K562 (cell line): ENCODE measurements around the gene MERTK. TPM values are rescaled to one million over a fixed set of nuclear protein-coding genes. Genes with fewer than 3 reads are reported as not detected.
A peak's percentile ranks its signal among the peaks of the same experiment; 100 is the strongest.

Experiments used
- BRD4 ChIP-seq: fragments of 200-600 bp; sonication (generic); IDR thresholded peaks from 2 replicates; pipeline ENCODE4 v1.6.1; 2017; ENCODE audit warnings: inconsistent platforms
- CBX2 ChIP-seq: fragments of 200-600 bp; sonication (generic); IDR thresholded peaks from one replicate; pipeline ENCODE4 v1.6.1; 2012; ENCODE audit warnings: mild to moderate bottlenecking, low read length, inconsistent platforms; ENCODE audit not compliant: insufficient read depth, poor library complexity, severe bottlenecking
- CREM ChIP-seq: IDR thresholded peaks from 2 replicates; pipeline ENCODE4 v1.6.1; 2014; ENCODE audit warnings: antibody characterized with exemption, low read depth
- DIDO1 ChIP-seq: fragments of 450-650 bp; IDR thresholded peaks from 2 replicates; pipeline ENCODE4 v1.6.1; 2016; ENCODE audit warnings: low read depth, missing biosample characterization, missing genetic modification characterization
- DPF2 ChIP-seq: fragments of 450-650 bp; IDR thresholded peaks from 2 replicates; pipeline ENCODE4 v1.6.1; 2016
- E2F3 ChIP-seq: fragments of 250-450 bp; sonication (Bioruptor Pico); IDR thresholded peaks from 2 replicates; pipeline ENCODE4 v1.4.0; 2020; ENCODE audit warnings: mild to moderate bottlenecking
- ELF2 ChIP-seq: fragments of 250-450 bp; sonication (Bioruptor Pico); IDR thresholded peaks from 2 replicates; pipeline ENCODE4 v1.5.0; 2021; ENCODE audit warnings: mild to moderate bottlenecking
- FOXK1 ChIP-seq: sonication (generic); formaldehyde crosslinking; IDR thresholded peaks from 2 replicates; pipeline ENCODE4 v1.8.0; 2022; ENCODE audit warnings: missing genetic modification reagents, mild to moderate bottlenecking, borderline replicate concordance
- GTF2A2 ChIP-seq: IDR thresholded peaks from 2 replicates; pipeline ENCODE4 v1.6.1; 2016; ENCODE audit warnings: mild to moderate bottlenecking, missing genetic modification characterization, missing compliant biosample characterization
- HIVEP1 ChIP-seq: fragments of 250-450 bp; sonication (Bioruptor Pico); IDR thresholded peaks from 2 replicates; pipeline ENCODE4 v1.4.0; 2020; ENCODE audit warnings: mild to moderate bottlenecking
- NCOR1 ChIP-seq: fragments of 450-650 bp; IDR thresholded peaks from 2 replicates; pipeline ENCODE4 v1.6.1; 2016; ENCODE audit warnings: mild to moderate bottlenecking, moderate library complexity
- NFATC3 ChIP-seq: fragments of 450-650 bp; IDR thresholded peaks from 2 replicates; pipeline ENCODE4 v1.6.1; 2017; ENCODE audit warnings: mild to moderate bottlenecking
- RBM17 ChIP-seq: fragments of 200-400 bp; formaldehyde crosslinking; IDR thresholded peaks from 2 replicates; pipeline ENCODE4 v1.6.1; 2017; ENCODE audit warnings: low read depth, mild to moderate bottlenecking, low read length, borderline replicate concordance
- SNIP1 ChIP-seq: fragments of 450-650 bp; IDR thresholded peaks from 2 replicates; pipeline ENCODE4 v1.7.1; 2017; ENCODE audit warnings: low read depth, mild to moderate bottlenecking
- TAF1 ChIP-seq: IDR thresholded peaks from 2 replicates; pipeline ENCODE4 v1.6.1; 2011; ENCODE audit warnings: mild to moderate bottlenecking, low read length, moderate library complexity; ENCODE audit not compliant: insufficient read depth, control insufficient read depth, severe bottlenecking; ENCODE audit errors: extremely low read depth
- ZNF24 ChIP-seq: fragments of 450-650 bp; IDR thresholded peaks from 2 replicates; pipeline ENCODE4 v1.6.1; 2016
- ZNF561 ChIP-seq: fragments of 450-650 bp; formaldehyde crosslinking; conservative IDR thresholded peaks from 2 replicates; pipeline ENCODE4 v1.4.0; 2020; ENCODE audit warnings: mild to moderate bottlenecking, moderate library complexity
- polyA plus RNA-seq, 8 experiments: library from polyadenylated mRNA; depleted of rRNA in 4 of 8; stranded (reverse) in 5 of 8; unstranded in 3 of 8; fragments of >200 nt; fragmentation: Nextera tagmentation in 2 of 8; fragmentation: Illumina TruSeq in 1 of 8; extraction: Ambion mirVana in 2 of 8; extraction: Trizol in 1 of 8; gene quantifications; 2 replicates each; pipeline versions ENCODE4 v1.2.1 to v1.2.3, GENCODE V29; 2011 to 2014; ENCODE audit warnings: inconsistent platforms in 1 of 8, missing spikeins in 1 of 8
- total RNA-seq, 7 experiments: library from RNA; depleted of rRNA in 6 of 7; stranded (reverse); fragments of >200 nt in 6 of 7; fragmentation: Illumina TruSeq in 2 of 7; extraction: Trizol in 2 of 7; gene quantifications; 2 replicates each; pipeline versions ENCODE4 v1.2.1 to v1.2.3, GENCODE V29; 2011 to 2021; ENCODE audit warnings: low replicate concordance in 1 of 7
- TF ChIP-seq, protein P1 (sequence below): fragments of 450-650 bp; IDR thresholded peaks from 2 replicates; pipeline ENCODE4 v1.6.1; 2016
- TF ChIP-seq, protein P2 (sequence below): fragments of 250-450 bp; sonication (Bioruptor Pico); IDR thresholded peaks from 2 replicates; pipeline ENCODE4 v1.5.0; 2020; ENCODE audit warnings: mild to moderate bottlenecking, borderline replicate concordance
- TF ChIP-seq, protein P3 (sequence below), 2 experiments: fragments of 450-650 bp; conservative IDR thresholded peaks; 2 replicates each; pipeline ENCODE4 v1.6.1; 2017; ENCODE audit warnings: mild to moderate bottlenecking in 2 of 2, moderate library complexity in 2 of 2
- TF ChIP-seq, protein P4 (sequence below): fragments of 250-450 bp; sonication (Bioruptor Pico); IDR thresholded peaks from 2 replicates; pipeline ENCODE4 v1.4.0; 2020
- TF ChIP-seq, protein P5 (sequence below): fragments of 450-650 bp; formaldehyde crosslinking; conservative IDR thresholded peaks from 2 replicates; pipeline ENCODE4 v1.4.0; 2022; ENCODE audit warnings: mild to moderate bottlenecking, missing genetic modification characterization
- TF ChIP-seq, protein P6 (sequence below): fragments of 450-650 bp; IDR thresholded peaks from 2 replicates; pipeline ENCODE4 v1.6.1; 2016; ENCODE audit warnings: low read depth, mild to moderate bottlenecking, moderate library complexity

Gene MERTK
- total and polyA plus RNA-seq, 9 of the 15 experiments (the other 6 are each of a cell fraction or from before 2014, with no cell fraction given): 0.23 to 1.6 (median 0.74) TPM

DNA sequence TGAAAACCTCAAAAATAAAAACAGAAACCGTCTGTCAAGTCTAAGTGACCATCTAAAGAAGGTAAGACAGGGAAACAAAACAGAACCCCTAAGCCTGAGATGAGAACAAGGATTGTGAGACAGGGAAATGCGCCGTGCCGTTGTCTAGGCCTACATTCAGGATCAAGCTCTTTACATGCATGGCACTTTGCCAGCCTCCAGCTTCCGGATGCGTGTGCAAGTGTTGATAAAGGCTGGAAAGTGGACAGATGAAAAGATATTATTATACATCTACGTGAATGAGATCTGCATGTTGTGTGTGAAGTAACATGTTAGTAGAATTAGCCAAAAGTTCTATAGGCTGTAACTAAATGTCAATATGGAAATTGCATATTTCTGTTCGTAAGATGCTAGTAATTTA is 128.1 kb downstream of the MERTK start (continued):
- no peak for TF ChIP-seq CBX2
- no peak for TF ChIP-seq ELF2 (CRISPR knock-in tag)
- TF ChIP-seq NCOR1: peak; percentile 60
- no peak for TF ChIP-seq HIVEP1
- TF ChIP-seq ZNF561: no peak
- no peak for TF ChIP-seq RBM17
- TF ChIP-seq DIDO1 (tag): no peak
- no peak for TF ChIP-seq BRD4
- peak; percentile 51; the same call in 1 of the 2 replicates for TF ChIP-seq CREM
- TF ChIP-seq ZNF24: no peak
- TF ChIP-seq, protein P1, sequence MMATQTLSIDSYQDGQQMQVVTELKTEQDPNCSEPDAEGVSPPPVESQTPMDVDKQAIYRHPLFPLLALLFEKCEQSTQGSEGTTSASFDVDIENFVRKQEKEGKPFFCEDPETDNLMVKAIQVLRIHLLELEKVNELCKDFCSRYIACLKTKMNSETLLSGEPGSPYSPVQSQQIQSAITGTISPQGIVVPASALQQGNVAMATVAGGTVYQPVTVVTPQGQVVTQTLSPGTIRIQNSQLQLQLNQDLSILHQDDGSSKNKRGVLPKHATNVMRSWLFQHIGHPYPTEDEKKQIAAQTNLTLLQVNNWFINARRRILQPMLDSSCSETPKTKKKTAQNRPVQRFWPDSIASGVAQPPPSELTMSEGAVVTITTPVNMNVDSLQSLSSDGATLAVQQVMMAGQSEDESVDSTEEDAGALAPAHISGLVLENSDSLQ: no peak; the same call in 1 of the 2 replicates
- TF ChIP-seq GTF2A2: no peak
- TF ChIP-seq DPF2: peak; percentile 84
- TF ChIP-seq, protein P2, sequence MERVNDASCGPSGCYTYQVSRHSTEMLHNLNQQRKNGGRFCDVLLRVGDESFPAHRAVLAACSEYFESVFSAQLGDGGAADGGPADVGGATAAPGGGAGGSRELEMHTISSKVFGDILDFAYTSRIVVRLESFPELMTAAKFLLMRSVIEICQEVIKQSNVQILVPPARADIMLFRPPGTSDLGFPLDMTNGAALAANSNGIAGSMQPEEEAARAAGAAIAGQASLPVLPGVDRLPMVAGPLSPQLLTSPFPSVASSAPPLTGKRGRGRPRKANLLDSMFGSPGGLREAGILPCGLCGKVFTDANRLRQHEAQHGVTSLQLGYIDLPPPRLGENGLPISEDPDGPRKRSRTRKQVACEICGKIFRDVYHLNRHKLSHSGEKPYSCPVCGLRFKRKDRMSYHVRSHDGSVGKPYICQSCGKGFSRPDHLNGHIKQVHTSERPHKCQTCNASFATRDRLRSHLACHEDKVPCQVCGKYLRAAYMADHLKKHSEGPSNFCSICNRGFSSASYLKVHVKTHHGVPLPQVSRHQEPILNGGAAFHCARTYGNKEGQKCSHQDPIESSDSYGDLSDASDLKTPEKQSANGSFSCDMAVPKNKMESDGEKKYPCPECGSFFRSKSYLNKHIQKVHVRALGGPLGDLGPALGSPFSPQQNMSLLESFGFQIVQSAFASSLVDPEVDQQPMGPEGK: no peak
- TF ChIP-seq, protein P3, sequence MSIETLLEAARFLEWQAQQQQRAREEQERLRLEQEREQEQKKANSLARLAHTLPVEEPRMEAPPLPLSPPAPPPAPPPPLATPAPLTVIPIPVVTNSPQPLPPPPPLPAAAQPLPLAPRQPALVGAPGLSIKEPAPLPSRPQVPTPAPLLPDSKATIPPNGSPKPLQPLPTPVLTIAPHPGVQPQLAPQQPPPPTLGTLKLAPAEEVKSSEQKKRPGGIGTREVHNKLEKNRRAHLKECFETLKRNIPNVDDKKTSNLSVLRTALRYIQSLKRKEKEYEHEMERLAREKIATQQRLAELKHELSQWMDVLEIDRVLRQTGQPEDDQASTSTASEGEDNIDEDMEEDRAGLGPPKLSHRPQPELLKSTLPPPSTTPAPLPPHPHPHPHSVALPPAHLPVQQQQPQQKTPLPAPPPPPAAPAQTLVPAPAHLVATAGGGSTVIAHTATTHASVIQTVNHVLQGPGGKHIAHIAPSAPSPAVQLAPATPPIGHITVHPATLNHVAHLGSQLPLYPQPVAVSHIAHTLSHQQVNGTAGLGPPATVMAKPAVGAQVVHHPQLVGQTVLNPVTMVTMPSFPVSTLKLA (conservative IDR thresholded peaks at IDR 0.05): peak in 1 of 2 experiments; percentile 42; a peak in 1 of 4 replicates
- TF ChIP-seq, protein P4, sequence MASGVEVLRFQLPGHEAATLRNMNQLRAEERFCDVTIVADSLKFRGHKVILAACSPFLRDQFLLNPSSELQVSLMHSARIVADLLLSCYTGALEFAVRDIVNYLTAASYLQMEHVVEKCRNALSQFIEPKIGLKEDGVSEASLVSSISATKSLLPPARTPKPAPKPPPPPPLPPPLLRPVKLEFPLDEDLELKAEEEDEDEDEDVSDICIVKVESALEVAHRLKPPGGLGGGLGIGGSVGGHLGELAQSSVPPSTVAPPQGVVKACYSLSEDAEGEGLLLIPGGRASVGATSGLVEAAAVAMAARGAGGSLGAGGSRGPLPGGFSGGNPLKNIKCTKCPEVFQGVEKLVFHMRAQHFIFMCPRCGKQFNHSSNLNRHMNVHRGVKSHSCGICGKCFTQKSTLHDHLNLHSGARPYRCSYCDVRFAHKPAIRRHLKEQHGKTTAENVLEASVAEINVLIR (CRISPR knock-in tag): no peak
- no peak for TF ChIP-seq E2F3 (CRISPR knock-in tag)
- TF ChIP-seq FOXK1 (CRISPR knock-in tag): no peak
- no peak for TF ChIP-seq SNIP1
- TF ChIP-seq NFATC3: no peak
- TF ChIP-seq, protein P5, sequence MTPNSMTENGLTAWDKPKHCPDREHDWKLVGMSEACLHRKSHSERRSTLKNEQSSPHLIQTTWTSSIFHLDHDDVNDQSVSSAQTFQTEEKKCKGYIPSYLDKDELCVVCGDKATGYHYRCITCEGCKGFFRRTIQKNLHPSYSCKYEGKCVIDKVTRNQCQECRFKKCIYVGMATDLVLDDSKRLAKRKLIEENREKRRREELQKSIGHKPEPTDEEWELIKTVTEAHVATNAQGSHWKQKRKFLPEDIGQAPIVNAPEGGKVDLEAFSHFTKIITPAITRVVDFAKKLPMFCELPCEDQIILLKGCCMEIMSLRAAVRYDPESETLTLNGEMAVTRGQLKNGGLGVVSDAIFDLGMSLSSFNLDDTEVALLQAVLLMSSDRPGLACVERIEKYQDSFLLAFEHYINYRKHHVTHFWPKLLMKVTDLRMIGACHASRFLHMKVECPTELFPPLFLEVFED (CRISPR knock-in tag): no peak
- TF ChIP-seq TAF1: no peak
- TF ChIP-seq, protein P6, sequence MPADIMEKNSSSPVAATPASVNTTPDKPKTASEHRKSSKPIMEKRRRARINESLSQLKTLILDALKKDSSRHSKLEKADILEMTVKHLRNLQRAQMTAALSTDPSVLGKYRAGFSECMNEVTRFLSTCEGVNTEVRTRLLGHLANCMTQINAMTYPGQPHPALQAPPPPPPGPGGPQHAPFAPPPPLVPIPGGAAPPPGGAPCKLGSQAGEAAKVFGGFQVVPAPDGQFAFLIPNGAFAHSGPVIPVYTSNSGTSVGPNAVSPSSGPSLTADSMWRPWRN: 0 out of 2 replicates have a peak, but pooled peaks have one; percentile 26
